GM18858 (cell line): ENCODE data around the gene MRPS22.
A peak's percentile ranks its signal among the peaks of the same experiment; 100 is the strongest.
"Not testable (repeated sequence)": the region's sequence is repeated elsewhere in the genome, so short reads cannot be mapped to it uniquely, and the experiment has no call there.

Source experiments
- ATAC-seq: cut with Tn5 transposase; IDR thresholded peaks from one replicate; pipeline ENCODE4 v1.9.1; 2021; ENCODE audit not compliant: unreplicated experiment

MRPS22 gene

GRCh38 chr3:139334675-139335074 lies 9.1 kb upstream of the MRPS22 start:
- not testable (repeated sequence) for ATAC-seq

- no peak for ATAC-seq
These were observed 5.4 kb upstream of the MRPS22 start for GRCh38 chr3:139338405-139338804.

DNA sequence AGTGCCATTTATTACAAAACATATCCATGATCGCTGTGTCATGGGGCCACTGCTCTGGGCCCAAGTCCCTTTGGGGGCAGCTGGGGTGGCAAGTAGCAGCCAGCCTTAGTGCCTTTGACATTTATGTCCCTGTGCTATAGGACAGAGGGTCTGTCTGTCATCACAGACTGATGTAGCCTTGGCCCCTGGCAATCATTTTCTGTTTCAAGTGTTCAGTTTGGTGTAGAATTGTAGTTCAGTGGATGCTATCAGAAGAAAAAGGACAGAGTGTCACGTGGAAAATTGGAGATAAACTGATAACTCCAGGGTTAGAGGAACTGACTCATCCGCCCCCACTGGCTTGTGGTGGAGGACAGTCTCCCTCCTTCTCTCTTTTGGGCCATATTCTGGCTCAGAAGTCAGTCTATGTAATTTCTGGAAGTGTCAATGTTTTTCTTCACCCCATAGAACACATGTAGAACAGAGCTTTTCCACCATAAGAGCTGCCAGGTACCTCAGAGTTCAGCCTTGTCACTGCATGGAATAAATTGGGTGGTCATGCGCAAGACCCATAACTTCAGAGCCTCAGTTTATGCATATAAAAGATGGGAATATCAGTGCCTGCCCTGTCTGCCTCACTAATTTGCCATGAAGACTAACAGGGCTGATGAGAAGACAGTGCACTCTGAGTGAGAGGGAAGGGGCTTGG lies 4.5 kb upstream of the MRPS22 start:
- ATAC-seq, result no peak

DNA sequence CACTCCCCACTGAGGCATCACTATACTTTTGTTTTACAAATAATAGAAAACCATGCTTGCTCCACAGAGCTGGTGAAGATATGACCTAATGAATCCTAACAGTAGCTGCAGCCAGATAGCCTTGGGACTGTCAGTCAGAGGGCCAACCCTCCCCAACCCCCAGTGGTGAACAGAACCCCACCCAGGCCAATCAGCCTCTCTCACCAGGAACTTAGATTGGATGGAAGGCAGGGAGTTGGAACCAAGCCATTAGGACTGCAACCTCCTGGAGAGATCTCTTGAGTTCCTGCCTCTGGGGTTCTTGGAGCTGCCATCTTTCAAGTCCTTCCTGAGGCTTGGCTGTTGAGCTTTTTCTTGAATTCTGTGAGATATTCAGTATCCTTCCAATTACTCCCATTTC lies 3.0 kb upstream of the MRPS22 start:
- no peak for ATAC-seq

DNA sequence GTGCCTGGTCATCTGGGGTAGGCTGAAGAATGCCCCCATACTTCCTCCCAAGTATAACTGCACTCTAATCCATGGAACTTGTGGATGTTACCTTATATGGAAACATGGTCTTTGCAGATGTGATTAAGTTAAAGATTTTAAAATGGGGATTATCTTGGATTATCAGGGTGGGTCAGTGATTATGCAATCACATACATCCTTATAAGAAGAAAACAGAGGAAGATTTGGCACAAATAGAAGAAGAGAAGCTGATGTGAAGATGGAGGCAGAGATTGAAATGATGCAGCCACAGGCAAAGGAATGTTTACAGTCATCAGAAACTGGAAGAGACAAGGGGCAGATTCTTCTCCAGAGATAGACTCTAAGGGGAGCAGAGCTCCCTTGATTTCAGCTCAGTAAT lies 1.8 kb upstream of the MRPS22 start:
- ATAC-seq, result no peak

- ATAC-seq, result no peak
These were observed 3.0 kb downstream of the MRPS22 start for GRCh38 chr3:139346771-139347170.

- no peak for ATAC-seq
These were observed 10.2 kb downstream of the MRPS22 start for GRCh38 chr3:139353920-139354556.

GRCh38 chr3:139354661-139355060 lies 10.8 kb downstream of the MRPS22 start:
- no peak for ATAC-seq

GRCh38 chr3:139355476-139355875 lies 11.7 kb downstream of the MRPS22 start:
- ATAC-seq, result no peak

DNA sequence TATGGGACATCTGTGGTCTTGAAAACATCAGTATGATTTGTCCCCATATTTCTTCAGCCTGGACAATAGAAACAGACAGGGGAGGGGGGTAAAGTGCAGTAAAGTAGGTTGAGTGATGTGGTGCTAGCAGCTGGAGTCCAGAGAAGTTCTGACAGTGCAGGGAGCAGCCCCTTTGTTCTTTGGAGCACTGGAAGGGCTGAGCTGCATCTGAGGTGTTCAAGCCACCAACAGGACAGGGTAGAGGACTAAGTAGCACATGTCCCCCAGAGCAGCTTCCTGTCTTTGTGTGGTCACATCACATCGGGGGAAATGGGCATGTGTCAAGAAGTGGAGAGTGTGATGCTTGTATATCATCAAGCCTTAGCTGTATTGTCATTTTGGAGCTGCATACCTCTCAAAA lies 12.1 kb downstream of the MRPS22 start:
- no peak for ATAC-seq

GRCh38 chr3:139357899-139358298 lies 14.1 kb downstream of the MRPS22 start:
- ATAC-seq, result peak; percentile 62

- no peak for ATAC-seq
These were observed 15.2 kb downstream of the MRPS22 start for GRCh38 chr3:139358841-139359562.

DNA sequence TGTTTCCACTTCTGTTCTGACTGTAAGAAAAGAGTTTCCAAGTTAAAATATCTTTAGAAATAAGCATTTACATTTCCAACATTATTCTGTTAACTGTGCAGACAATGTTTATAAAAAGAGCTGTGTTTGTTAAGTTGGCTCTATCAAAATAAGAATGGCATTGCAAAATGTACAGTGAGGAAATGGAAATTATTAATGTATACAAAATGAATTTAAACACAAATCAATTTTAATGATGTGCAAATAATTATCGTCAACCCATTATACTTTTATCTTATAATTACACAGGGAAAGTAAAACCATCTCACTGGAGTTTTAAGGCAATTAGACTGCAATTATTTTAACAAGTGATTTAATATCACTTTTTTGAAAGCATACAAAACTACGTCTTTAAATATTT lies 17.5 kb downstream of the MRPS22 start:
- ATAC-seq, result no peak

GRCh38 chr3:139364549-139364948 lies 20.7 kb downstream of the MRPS22 start:
- ATAC-seq, result no peak

DNA sequence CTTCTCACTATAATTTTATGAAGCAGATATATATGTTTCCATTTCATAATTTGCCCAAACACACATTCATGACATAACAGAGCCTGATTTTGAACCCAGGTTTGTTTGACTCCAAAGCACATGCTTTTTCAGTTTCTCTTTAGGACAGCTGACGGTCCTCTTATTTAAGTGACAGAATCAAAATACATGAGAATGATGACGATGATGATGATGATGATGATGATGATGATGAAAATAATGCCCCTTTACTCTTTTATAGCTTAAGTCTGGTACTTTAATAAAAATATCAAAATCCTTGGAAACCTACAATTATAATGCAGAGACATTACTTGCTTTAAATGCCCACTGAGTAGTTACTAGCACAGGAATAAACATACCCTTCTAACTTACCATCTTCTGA lies 30.3 kb downstream of the MRPS22 start:
- no peak for ATAC-seq

- ATAC-seq, result no peak
These were observed 33.6 kb downstream of the MRPS22 start for GRCh38 chr3:139377378-139377777.

DNA sequence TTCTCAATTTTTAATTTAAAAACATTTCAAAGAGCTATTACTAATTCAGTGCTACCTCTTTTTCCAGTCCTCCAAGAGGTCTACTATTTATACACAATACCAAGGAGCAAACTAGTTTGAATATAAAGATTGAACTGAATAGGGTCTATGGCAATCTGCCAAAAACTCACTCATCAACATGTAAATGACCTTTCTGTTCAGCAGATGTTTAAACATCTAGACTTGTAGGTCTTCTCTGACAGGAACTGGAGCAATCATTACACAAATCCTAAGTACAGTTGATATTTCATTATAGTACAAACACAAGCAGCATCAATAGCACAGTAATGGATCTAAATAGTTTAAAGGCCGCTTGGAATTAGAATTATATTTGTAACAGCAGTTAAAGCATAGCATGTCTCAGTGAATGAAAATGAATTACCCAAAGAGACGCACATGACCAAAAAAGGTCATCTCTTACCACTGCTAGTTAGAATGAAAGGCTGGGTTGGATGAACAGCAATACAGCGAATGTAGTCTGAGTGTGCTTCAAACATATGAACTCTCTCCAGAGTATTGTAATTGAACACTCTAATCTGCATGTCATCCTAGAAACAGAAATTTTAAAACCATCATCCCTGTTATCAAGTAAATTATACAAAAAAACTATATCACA lies 34.9 kb downstream of the MRPS22 start:
- no peak for ATAC-seq

- ATAC-seq, result no peak
These were observed 36.8 kb downstream of the MRPS22 start for GRCh38 chr3:139380575-139380974.

GRCh38 chr3:139382291-139382690 lies 38.5 kb downstream of the MRPS22 start:
- ATAC-seq, result not testable (repeated sequence)

GRCh38 chr3:139388077-139388476 lies 44.3 kb downstream of the MRPS22 start:
- no peak for ATAC-seq

DNA sequence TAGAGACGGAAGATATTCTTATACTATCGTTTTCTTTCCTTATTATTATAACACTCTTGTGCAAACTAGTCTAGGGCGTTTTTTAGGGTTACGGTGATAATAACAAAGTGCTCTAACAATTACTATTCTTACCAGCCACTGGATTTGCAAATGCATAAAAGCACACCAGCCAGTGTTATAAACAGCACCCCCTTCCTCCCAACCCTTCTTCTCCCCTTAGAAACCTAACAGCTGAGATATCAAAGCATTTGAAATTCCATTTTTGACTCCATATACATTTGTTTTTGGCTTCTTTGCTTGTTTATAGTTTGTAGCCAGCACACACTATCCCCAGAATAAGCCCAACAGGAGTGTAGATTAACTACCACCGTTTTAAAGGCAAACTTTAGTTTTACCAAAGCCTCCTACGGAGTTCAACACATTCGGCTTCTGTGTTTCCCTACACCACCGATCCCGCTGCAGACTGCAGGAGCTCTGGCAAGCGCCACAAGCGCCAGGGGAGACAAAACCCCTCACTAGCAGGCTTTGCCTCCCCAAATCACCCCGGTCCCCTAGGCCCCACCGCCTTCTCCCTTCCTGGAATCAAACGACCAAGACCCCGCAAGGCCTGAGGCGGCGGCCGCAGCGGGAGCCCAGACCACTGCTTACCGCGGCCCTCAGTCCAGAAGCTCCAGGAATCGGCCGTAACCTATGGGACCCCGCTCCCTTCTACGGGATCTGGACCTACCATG lies 45.2 kb downstream of the MRPS22 start:
- no peak for ATAC-seq
